ENCODE results near the gene CHODL.

DNA sequence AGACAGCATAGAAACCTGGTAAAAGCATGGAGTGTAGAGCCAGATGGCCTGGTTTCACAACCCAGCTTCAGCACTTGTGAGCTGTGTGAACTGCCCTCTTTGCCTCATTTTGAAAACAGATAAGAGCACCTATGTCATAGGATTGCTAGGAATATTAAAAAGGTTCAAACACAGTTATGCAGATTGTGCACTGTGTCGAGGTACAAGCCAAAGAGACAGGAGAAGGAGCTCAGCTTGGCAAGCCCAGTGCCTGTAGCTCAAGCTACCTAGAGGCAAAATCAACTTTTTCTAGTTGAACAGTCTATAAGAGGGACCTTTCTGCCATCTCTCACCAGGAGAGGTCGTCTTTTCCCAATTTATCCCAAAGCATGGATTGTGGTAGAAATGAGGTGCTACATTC, 5.0 kb downstream of the CHODL start:
- TF ChIP-seq, protein P1, sequence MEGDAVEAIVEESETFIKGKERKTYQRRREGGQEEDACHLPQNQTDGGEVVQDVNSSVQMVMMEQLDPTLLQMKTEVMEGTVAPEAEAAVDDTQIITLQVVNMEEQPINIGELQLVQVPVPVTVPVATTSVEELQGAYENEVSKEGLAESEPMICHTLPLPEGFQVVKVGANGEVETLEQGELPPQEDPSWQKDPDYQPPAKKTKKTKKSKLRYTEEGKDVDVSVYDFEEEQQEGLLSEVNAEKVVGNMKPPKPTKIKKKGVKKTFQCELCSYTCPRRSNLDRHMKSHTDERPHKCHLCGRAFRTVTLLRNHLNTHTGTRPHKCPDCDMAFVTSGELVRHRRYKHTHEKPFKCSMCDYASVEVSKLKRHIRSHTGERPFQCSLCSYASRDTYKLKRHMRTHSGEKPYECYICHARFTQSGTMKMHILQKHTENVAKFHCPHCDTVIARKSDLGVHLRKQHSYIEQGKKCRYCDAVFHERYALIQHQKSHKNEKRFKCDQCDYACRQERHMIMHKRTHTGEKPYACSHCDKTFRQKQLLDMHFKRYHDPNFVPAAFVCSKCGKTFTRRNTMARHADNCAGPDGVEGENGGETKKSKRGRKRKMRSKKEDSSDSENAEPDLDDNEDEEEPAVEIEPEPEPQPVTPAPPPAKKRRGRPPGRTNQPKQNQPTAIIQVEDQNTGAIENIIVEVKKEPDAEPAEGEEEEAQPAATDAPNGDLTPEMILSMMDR (IDR thresholded peaks at IDR 0.05): no peak
- TF ChIP-seq POLR2A (IDR thresholded peaks at IDR 0.05): no peak
